Liver (tissue), 9 donors: ENCODE data around the gene PTGIS. TPM values are rescaled to one million over a fixed set of nuclear protein-coding genes. Genes with fewer than 3 reads are reported as not detected.

Experiments used
- DNase-seq: peaks from one replicate; pipeline ENCODE4 v3.0.0-alpha.2; 2017; ENCODE audit warnings: low spot score
- H3K27ac ChIP-seq, 2 donors: one replicate each; pipeline ENCODE4 v1.7.0; 2013; ENCODE audit warnings: inconsistent platforms in 2 of 2, low read length in 2 of 2, control low read depth in 1 of 2, low read depth in 1 of 2, mild to moderate bottlenecking in 1 of 2
- H3K27me3 ChIP-seq, 4 donors: one replicate each; pipeline versions ENCODE4 v1.6.1 to v1.7.0; 2013; ENCODE audit warnings: low read length in 3 of 4, inconsistent platforms in 1 of 4, mild to moderate bottlenecking in 1 of 4, moderate library complexity in 1 of 4; ENCODE audit not compliant: control insufficient read depth in 4 of 4, insufficient read depth in 4 of 4
- H3K36me3 ChIP-seq, 4 donors: one replicate each; pipeline versions ENCODE4 v1.6.1 to v1.7.0; 2013; ENCODE audit warnings: low read length in 3 of 4, mild to moderate bottlenecking in 3 of 4, low read depth in 1 of 4, moderate library complexity in 1 of 4; ENCODE audit not compliant: control insufficient read depth in 4 of 4, insufficient read depth in 3 of 4
- H3K4me1 ChIP-seq, 4 donors: one replicate each; pipeline versions ENCODE4 v1.6.1 to v1.7.0; 2013; ENCODE audit warnings: low read length in 3 of 4, mild to moderate bottlenecking in 3 of 4, moderate library complexity in 1 of 4; ENCODE audit not compliant: control insufficient read depth in 4 of 4, insufficient read depth in 4 of 4
- H3K4me3 ChIP-seq, 3 donors: one replicate each; pipeline versions ENCODE4 v1.6.1 to v1.7.0; 2013; ENCODE audit warnings: low read length in 3 of 3, control low read depth in 1 of 3, low read depth in 1 of 3, mild to moderate bottlenecking in 1 of 3
- H3K9ac ChIP-seq, 2 donors: one replicate each; pipeline ENCODE4 v1.7.0; 2013; ENCODE audit warnings: low read length in 2 of 2, mild to moderate bottlenecking in 2 of 2, moderate library complexity in 2 of 2, control low read depth in 1 of 2, low read depth in 1 of 2
- H3K9me3 ChIP-seq, 4 donors: one replicate each; pipeline versions ENCODE4 v1.6.1 to v1.7.0; 2013; ENCODE audit warnings: low read length in 3 of 4; ENCODE audit not compliant: control insufficient read depth in 4 of 4
- ATF3 ChIP-seq: IDR thresholded peaks from 2 replicates; pipeline ENCODE4 v1.6.1; 2016; ENCODE audit warnings: antibody characterized with exemption
- EGR1 ChIP-seq, 2 donors: IDR thresholded peaks; 2 replicates each; pipeline ENCODE4 v1.6.1; 2016 to 2018; ENCODE audit warnings: antibody characterized with exemption in 2 of 2, low read depth in 2 of 2
- FOXA1 ChIP-seq: IDR thresholded peaks from 2 replicates; pipeline ENCODE4 v1.6.1; 2016; ENCODE audit warnings: antibody characterized with exemption
- FOXA2 ChIP-seq: IDR thresholded peaks from 2 replicates; pipeline ENCODE4 v1.6.1; 2016; ENCODE audit warnings: antibody characterized with exemption
- GABPA ChIP-seq, 2 donors: IDR thresholded peaks in 1 of 2; conservative IDR thresholded peaks in 1 of 2; 2 replicates each; pipeline ENCODE4 v1.6.1; 2016; ENCODE audit warnings: antibody characterized with exemption in 2 of 2, mild to moderate bottlenecking in 1 of 2, moderate library complexity in 1 of 2
- HNF4A ChIP-seq, 2 donors: conservative IDR thresholded peaks; 2 replicates each; pipeline ENCODE4 v1.6.1; 2016; ENCODE audit warnings: antibody characterized with exemption in 2 of 2, mild to moderate bottlenecking in 2 of 2
- HNF4G ChIP-seq: IDR thresholded peaks from 2 replicates; pipeline ENCODE4 v1.6.1; 2016; ENCODE audit warnings: antibody characterized with exemption
- JUND ChIP-seq, 2 donors: IDR thresholded peaks; 2 replicates each; pipeline ENCODE4 v1.6.1; 2016; ENCODE audit warnings: antibody characterized with exemption in 2 of 2
- MAX ChIP-seq: IDR thresholded peaks from 2 replicates; pipeline ENCODE4 v1.6.1; 2016; ENCODE audit warnings: antibody characterized with exemption
- RAD21 ChIP-seq, 2 donors: IDR thresholded peaks; 2 replicates each; pipeline ENCODE4 v1.6.1; 2016; ENCODE audit warnings: antibody characterized with exemption in 2 of 2, mild to moderate bottlenecking in 2 of 2
- REST ChIP-seq: IDR thresholded peaks from 2 replicates; pipeline ENCODE4 v1.6.1; 2016; ENCODE audit warnings: antibody characterized with exemption, mild to moderate bottlenecking
- RXRA ChIP-seq, 2 donors: IDR thresholded peaks; 2 replicates each; pipeline ENCODE4 v1.6.1; 2017 to 2018; ENCODE audit warnings: antibody characterized with exemption in 2 of 2, mild to moderate bottlenecking in 1 of 2
- TAF1 ChIP-seq: conservative IDR thresholded peaks from 2 replicates; pipeline ENCODE4 v1.6.1; 2016; ENCODE audit warnings: antibody characterized with exemption, mild to moderate bottlenecking
- YY1 ChIP-seq: IDR thresholded peaks from 2 replicates; pipeline ENCODE4 v1.6.1; 2016; ENCODE audit warnings: antibody characterized with exemption, mild to moderate bottlenecking
- ZBTB33 ChIP-seq: IDR thresholded peaks from 2 replicates; pipeline ENCODE4 v1.6.1; 2016; ENCODE audit warnings: antibody characterized with exemption
- whole genome bisulfite sequencing: extraction: QIAGEN DNeasy Blood & Tissue Kit; methylation state at CpG from one replicate; pipeline ENCODE4 v1.1.7; 2013; 5-methylcytosine and 5-hydroxymethylcytosine counted together
- polyA plus RNA-seq, 2 donors: library from polyadenylated mRNA; stranded (reverse) in 1 of 2; unstranded in 1 of 2; fragments of 200-250 nt in 1 of 2; fragments of >200 nt in 1 of 2; fragmentation: Nextera tagmentation in 1 of 2; extraction: Ambion mirVana in 1 of 2; gene quantifications; one replicate each; pipeline versions ENCODE4 v1.2.1 to v1.2.3, GENCODE V29; 2013 to 2015
- total RNA-seq, 2 donors: library from RNA; depleted of rRNA; stranded (reverse); fragments of >200 nt; gene quantifications; one replicate each; pipeline ENCODE4 v1.2.3, GENCODE V29; 2014
- donor health status: healthy.
- donor health status: healthy.
- donor health status: healthy.
- donor health status: healthy.
- donor health status: healthy.

Gene PTGIS
- total and polyA plus RNA-seq, 4 donors: 2.2 to 6.3 (median 3.8) TPM

GRCh38 chr20:49529470-49529869 is 38.5 kb downstream of the PTGIS start:
- H3K9ac ChIP-seq: no peak overlapping the region
- no peaks in the 10 kb centered on the region for H3K27me3 ChIP-seq
- H3K27ac ChIP-seq: no peak overlapping the region
- no peak for TF ChIP-seq ATF3
- TF ChIP-seq ZBTB33: no peak
- TF ChIP-seq YY1: no peak
- no peak for TF ChIP-seq HNF4A (conservative IDR thresholded peaks at IDR 0.05)
- TF ChIP-seq TAF1: no peak
- TF ChIP-seq JUND (IDR thresholded peaks at IDR 0.05): no peak
- 90% methylated on average over 5 of the region's 5 CpGs for WGBS
- H3K9me3 ChIP-seq: no peaks in the 10 kb centered on the region
- no peak for DNase-seq
- H3K4me3 ChIP-seq: no peak overlapping the region
- H3K4me1 ChIP-seq: no peaks in the 10 kb centered on the region
- H3K36me3 ChIP-seq: peaks cover 0 to 2% (median 0%) of the 10 kb centered on the region in 4 donors

- Histone ChIP-seq H3K4me1 (no peaks in the 10 kb centered on the region), H3K4me3 (no peak overlapping the region), H3K9ac (no peak overlapping the region), H3K27me3 (no peaks in the 10 kb centered on the region), H3K9me3 (no peaks in the 10 kb centered on the region), H3K27ac (no peak overlapping the region), H3K36me3 (peaks cover 0 to 2% (median 0%) of the 10 kb centered on the region in 4 donors)
- WGBS: 88% methylated on average over 2 of the region's 2 CpGs
- DNase-seq: no peak
- TF ChIP-seq TAF1 (no peak), HNF4G (no peak), REST (no peak), EGR1 (IDR thresholded peaks at IDR 0.05; ENCODE audit: low read depth in 2 of 2) (no peak), MAX (no peak), GABPA (IDR thresholded peaks at IDR 0.05 in 1 of 2, conservative IDR thresholded peaks at IDR 0.05 in 1 of 2) (no peak)
Observed at GRCh38 chr20:49526568-49526967, 41.4 kb downstream of the PTGIS start.

- no peak for DNase-seq
- H3K4me3 ChIP-seq: no peak overlapping the region
- no peaks in the 10 kb centered on the region for H3K4me1 ChIP-seq
- H3K27me3 ChIP-seq: no peaks in the 10 kb centered on the region
- no peaks in the 10 kb centered on the region for H3K9me3 ChIP-seq
- 68% methylated on average over 6 of the region's 6 CpGs for WGBS
- H3K27ac ChIP-seq: no peak overlapping the region
- no peak overlapping the region for H3K9ac ChIP-seq
- H3K36me3 ChIP-seq: peaks cover 0 to 2% (median 0%) of the 10 kb centered on the region in 4 donors
- TF ChIP-seq FOXA1 (no peak), HNF4G (no peak), JUND (IDR thresholded peaks at IDR 0.05) (no peak), RAD21 (IDR thresholded peaks at IDR 0.05) (no peak), ZBTB33 (no peak), MAX (no peak), HNF4A (conservative IDR thresholded peaks at IDR 0.05) (no peak), REST (no peak), RXRA (IDR thresholded peaks at IDR 0.05) (no peak), FOXA2 (no peak), YY1 (no peak)
Observed at GRCh38 chr20:49526056-49526455, 41.9 kb downstream of the PTGIS start.
